HEK293 (cell line): ENCODE measurements around the gene PDXK.

ENCODE experiments used
- HOXC10 ChIP-seq: sonication (generic); formaldehyde crosslinking; IDR thresholded peaks from 2 replicates; pipeline ENCODE4 v1.8.1; 2023; ENCODE audit warnings: mild to moderate bottlenecking, missing genetic modification reagents
- RBAK ChIP-seq: fragments of 450-650 bp; formaldehyde crosslinking; IDR thresholded peaks from 2 replicates; pipeline ENCODE4 v1.5.1; 2016; ENCODE audit warnings: missing biosample characterization, missing genetic modification characterization
- SETDB1 ChIP-seq: IDR thresholded peaks from one replicate; pipeline ENCODE4 v1.6.1; 2017; ENCODE audit warnings: mild to moderate bottlenecking, low read length, moderate library complexity, mixed read lengths; ENCODE audit not compliant: insufficient read length
- SP2 ChIP-seq: fragments of 450-650 bp; formaldehyde crosslinking; IDR thresholded peaks from 2 replicates; pipeline ENCODE4 v1.5.1; 2016; ENCODE audit warnings: missing biosample characterization, missing genetic modification characterization
- TCF7L2 ChIP-seq: IDR thresholded peaks from 2 replicates; pipeline ENCODE4 v1.6.1; 2011; ENCODE audit warnings: low read depth, mild to moderate bottlenecking, inconsistent platforms, low read length, moderate library complexity, borderline replicate concordance
- ZFP37 ChIP-seq: fragments of 450-650 bp; formaldehyde crosslinking; IDR thresholded peaks from 2 replicates; pipeline ENCODE4 v1.5.1; 2016; ENCODE audit warnings: missing biosample characterization, missing genetic modification characterization
- ZNF140 ChIP-seq: fragments of 450-650 bp; formaldehyde crosslinking; IDR thresholded peaks from 2 replicates; pipeline ENCODE4 v1.5.1; 2016; ENCODE audit warnings: missing biosample characterization, missing genetic modification characterization
- ZNF157 ChIP-seq: fragments of 450-650 bp; formaldehyde crosslinking; IDR thresholded peaks from 2 replicates; pipeline ENCODE4 v1.5.1; 2016; ENCODE audit warnings: missing biosample characterization, missing genetic modification characterization
- ZNF2 ChIP-seq: fragments of 450-650 bp; formaldehyde crosslinking; IDR thresholded peaks from 2 replicates; pipeline ENCODE4 v1.5.1; 2016; ENCODE audit warnings: missing biosample characterization, missing genetic modification characterization
- ZNF391 ChIP-seq: fragments of 450-650 bp; formaldehyde crosslinking; IDR thresholded peaks from 2 replicates; pipeline ENCODE4 v1.5.1; 2016; ENCODE audit warnings: low read depth, missing biosample characterization, missing genetic modification characterization, borderline replicate concordance
- ZNF423 ChIP-seq: fragments of 450-650 bp; formaldehyde crosslinking; IDR thresholded peaks from 2 replicates; pipeline ENCODE4 v1.5.1; 2016; ENCODE audit warnings: missing biosample characterization, missing genetic modification characterization
- ZNF426 ChIP-seq: fragments of 450-650 bp; formaldehyde crosslinking; IDR thresholded peaks from 2 replicates; pipeline ENCODE4 v1.5.1; 2017; ENCODE audit warnings: missing biosample characterization, missing genetic modification characterization, mild to moderate bottlenecking, inconsistent platforms, moderate library complexity
- ZNF677 ChIP-seq: fragments of 450-650 bp; IDR thresholded peaks from 2 replicates; pipeline ENCODE4 v1.5.0; 2018; ENCODE audit warnings: missing biosample characterization, mild to moderate bottlenecking, missing genetic modification characterization, moderate library complexity
- ZNF776 ChIP-seq: fragments of 450-650 bp; formaldehyde crosslinking; IDR thresholded peaks from 2 replicates; pipeline ENCODE4 v1.5.0; 2017; ENCODE audit warnings: missing biosample characterization, missing genetic modification characterization, borderline replicate concordance
- ZNF792 ChIP-seq: fragments of 450-650 bp; formaldehyde crosslinking; IDR thresholded peaks from 2 replicates; pipeline ENCODE4 v1.5.1; 2016; ENCODE audit warnings: missing biosample characterization, missing genetic modification characterization
- TF ChIP-seq, protein P1 (sequence below): fragments of 450-650 bp; formaldehyde crosslinking; IDR thresholded peaks from 2 replicates; pipeline ENCODE4 v1.5.1; 2016; ENCODE audit warnings: missing biosample characterization, missing genetic modification characterization
- TF ChIP-seq, protein P2 (sequence below): fragments of 450-650 bp; formaldehyde crosslinking; IDR thresholded peaks from 2 replicates; pipeline ENCODE4 v1.5.1; 2016; ENCODE audit warnings: missing biosample characterization, missing genetic modification characterization, borderline replicate concordance
- TF ChIP-seq, protein P3 (sequence below): fragments of 450-650 bp; formaldehyde crosslinking; IDR thresholded peaks from 2 replicates; pipeline ENCODE4 v1.5.1; 2017; ENCODE audit warnings: missing biosample characterization, missing genetic modification characterization
- TF ChIP-seq, protein P4 (sequence below): fragments of 450-650 bp; formaldehyde crosslinking; IDR thresholded peaks from 2 replicates; pipeline ENCODE4 v1.5.1; 2016; ENCODE audit warnings: missing biosample characterization, missing genetic modification characterization, low read depth
- TF ChIP-seq, protein P5 (sequence below): fragments of 450-650 bp; formaldehyde crosslinking; IDR thresholded peaks from 2 replicates; pipeline ENCODE4 v1.5.1; 2016; ENCODE audit warnings: missing biosample characterization, missing genetic modification characterization
- TF ChIP-seq, protein P6 (sequence below): fragments of 450-650 bp; formaldehyde crosslinking; IDR thresholded peaks from 2 replicates; pipeline ENCODE4 v1.5.1; 2017; ENCODE audit warnings: missing biosample characterization, missing genetic modification characterization
- TF ChIP-seq, protein P7 (sequence below): fragments of 450-650 bp; formaldehyde crosslinking; conservative IDR thresholded peaks from 2 replicates; pipeline ENCODE4 v1.5.1; 2016; ENCODE audit warnings: low read depth, missing biosample characterization, missing genetic modification characterization

Gene PDXK

DNA sequence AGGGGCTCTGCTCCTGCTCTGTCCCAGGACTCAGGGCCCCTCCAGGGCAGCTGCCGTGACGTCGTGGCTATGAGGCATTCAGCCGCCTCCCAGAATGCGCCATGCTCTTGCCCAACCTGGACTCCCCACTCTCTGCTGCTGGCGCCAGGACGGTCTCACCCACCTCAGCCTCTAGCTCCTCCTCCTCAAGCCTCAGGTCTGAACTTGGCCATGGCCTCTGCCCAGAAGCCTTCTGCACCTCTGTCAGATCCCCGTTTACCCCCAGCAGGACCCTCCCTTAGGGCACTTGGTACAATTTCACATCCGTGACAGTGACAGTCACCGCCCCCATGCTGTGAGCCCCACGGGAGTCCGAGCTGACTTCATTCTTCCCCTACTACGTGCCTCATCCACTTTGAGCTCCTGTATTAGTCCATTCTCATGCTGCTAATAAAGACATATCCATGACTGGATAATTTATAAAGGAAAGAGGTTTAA lies 52.3 kb downstream of the PDXK start (continued):
- TF ChIP-seq, protein P1, sequence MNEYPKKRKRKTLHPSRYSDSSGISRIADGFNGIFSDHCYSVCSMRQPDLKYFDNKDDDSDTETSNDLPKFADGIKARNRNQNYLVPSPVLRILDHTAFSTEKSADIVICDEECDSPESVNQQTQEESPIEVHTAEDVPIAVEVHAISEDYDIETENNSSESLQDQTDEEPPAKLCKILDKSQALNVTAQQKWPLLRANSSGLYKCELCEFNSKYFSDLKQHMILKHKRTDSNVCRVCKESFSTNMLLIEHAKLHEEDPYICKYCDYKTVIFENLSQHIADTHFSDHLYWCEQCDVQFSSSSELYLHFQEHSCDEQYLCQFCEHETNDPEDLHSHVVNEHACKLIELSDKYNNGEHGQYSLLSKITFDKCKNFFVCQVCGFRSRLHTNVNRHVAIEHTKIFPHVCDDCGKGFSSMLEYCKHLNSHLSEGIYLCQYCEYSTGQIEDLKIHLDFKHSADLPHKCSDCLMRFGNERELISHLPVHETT (tag by site-specific recombination): peak; percentile 40; the same call in 1 of the 2 replicates
- peak; percentile 63 for TF ChIP-seq ZFP37 (tag by site-specific recombination)
- TF ChIP-seq, protein P2, sequence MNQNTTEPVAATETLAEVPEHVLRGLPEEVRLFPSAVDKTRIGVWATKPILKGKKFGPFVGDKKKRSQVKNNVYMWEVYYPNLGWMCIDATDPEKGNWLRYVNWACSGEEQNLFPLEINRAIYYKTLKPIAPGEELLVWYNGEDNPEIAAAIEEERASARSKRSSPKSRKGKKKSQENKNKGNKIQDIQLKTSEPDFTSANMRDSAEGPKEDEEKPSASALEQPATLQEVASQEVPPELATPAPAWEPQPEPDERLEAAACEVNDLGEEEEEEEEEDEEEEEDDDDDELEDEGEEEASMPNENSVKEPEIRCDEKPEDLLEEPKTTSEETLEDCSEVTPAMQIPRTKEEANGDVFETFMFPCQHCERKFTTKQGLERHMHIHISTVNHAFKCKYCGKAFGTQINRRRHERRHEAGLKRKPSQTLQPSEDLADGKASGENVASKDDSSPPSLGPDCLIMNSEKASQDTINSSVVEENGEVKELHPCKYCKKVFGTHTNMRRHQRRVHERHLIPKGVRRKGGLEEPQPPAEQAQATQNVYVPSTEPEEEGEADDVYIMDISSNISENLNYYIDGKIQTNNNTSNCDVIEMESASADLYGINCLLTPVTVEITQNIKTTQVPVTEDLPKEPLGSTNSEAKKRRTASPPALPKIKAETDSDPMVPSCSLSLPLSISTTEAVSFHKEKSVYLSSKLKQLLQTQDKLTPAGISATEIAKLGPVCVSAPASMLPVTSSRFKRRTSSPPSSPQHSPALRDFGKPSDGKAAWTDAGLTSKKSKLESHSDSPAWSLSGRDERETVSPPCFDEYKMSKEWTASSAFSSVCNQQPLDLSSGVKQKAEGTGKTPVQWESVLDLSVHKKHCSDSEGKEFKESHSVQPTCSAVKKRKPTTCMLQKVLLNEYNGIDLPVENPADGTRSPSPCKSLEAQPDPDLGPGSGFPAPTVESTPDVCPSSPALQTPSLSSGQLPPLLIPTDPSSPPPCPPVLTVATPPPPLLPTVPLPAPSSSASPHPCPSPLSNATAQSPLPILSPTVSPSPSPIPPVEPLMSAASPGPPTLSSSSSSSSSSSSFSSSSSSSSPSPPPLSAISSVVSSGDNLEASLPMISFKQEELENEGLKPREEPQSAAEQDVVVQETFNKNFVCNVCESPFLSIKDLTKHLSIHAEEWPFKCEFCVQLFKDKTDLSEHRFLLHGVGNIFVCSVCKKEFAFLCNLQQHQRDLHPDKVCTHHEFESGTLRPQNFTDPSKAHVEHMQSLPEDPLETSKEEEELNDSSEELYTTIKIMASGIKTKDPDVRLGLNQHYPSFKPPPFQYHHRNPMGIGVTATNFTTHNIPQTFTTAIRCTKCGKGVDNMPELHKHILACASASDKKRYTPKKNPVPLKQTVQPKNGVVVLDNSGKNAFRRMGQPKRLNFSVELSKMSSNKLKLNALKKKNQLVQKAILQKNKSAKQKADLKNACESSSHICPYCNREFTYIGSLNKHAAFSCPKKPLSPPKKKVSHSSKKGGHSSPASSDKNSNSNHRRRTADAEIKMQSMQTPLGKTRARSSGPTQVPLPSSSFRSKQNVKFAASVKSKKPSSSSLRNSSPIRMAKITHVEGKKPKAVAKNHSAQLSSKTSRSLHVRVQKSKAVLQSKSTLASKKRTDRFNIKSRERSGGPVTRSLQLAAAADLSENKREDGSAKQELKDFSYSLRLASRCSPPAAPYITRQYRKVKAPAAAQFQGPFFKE (tag by site-specific recombination): no peak
- TF ChIP-seq, protein P3, sequence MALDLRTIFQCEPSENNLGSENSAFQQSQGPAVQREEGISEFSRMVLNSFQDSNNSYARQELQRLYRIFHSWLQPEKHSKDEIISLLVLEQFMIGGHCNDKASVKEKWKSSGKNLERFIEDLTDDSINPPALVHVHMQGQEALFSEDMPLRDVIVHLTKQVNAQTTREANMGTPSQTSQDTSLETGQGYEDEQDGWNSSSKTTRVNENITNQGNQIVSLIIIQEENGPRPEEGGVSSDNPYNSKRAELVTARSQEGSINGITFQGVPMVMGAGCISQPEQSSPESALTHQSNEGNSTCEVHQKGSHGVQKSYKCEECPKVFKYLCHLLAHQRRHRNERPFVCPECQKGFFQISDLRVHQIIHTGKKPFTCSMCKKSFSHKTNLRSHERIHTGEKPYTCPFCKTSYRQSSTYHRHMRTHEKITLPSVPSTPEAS (tag by site-specific recombination): no peak
- TF ChIP-seq RBAK (tag by site-specific recombination): no peak
- TF ChIP-seq ZNF776 (tag by site-specific recombination): no peak
- TF ChIP-seq, protein P4, sequence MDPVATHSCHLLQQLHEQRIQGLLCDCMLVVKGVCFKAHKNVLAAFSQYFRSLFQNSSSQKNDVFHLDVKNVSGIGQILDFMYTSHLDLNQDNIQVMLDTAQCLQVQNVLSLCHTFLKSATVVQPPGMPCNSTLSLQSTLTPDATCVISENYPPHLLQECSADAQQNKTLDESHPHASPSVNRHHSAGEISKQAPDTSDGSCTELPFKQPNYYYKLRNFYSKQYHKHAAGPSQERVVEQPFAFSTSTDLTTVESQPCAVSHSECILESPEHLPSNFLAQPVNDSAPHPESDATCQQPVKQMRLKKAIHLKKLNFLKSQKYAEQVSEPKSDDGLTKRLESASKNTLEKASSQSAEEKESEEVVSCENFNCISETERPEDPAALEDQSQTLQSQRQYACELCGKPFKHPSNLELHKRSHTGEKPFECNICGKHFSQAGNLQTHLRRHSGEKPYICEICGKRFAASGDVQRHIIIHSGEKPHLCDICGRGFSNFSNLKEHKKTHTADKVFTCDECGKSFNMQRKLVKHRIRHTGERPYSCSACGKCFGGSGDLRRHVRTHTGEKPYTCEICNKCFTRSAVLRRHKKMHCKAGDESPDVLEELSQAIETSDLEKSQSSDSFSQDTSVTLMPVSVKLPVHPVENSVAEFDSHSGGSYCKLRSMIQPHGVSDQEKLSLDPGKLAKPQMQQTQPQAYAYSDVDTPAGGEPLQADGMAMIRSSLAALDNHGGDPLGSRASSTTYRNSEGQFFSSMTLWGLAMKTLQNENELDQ (tag by site-specific recombination): no peak
- TF ChIP-seq, protein P5, sequence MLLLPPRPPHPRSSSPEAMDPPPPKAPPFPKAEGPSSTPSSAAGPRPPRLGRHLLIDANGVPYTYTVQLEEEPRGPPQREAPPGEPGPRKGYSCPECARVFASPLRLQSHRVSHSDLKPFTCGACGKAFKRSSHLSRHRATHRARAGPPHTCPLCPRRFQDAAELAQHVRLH: no peak
- TF ChIP-seq ZNF426 (tag by site-specific recombination): no peak
- TF ChIP-seq TCF7L2: no peak
- no peak for TF ChIP-seq ZNF677
- TF ChIP-seq ZNF2: peak; percentile 69
- no peak for TF ChIP-seq ZNF792
- TF ChIP-seq, protein P6, sequence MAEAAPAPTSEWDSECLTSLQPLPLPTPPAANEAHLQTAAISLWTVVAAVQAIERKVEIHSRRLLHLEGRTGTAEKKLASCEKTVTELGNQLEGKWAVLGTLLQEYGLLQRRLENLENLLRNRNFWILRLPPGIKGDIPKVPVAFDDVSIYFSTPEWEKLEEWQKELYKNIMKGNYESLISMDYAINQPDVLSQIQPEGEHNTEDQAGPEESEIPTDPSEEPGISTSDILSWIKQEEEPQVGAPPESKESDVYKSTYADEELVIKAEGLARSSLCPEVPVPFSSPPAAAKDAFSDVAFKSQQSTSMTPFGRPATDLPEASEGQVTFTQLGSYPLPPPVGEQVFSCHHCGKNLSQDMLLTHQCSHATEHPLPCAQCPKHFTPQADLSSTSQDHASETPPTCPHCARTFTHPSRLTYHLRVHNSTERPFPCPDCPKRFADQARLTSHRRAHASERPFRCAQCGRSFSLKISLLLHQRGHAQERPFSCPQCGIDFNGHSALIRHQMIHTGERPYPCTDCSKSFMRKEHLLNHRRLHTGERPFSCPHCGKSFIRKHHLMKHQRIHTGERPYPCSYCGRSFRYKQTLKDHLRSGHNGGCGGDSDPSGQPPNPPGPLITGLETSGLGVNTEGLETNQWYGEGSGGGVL: no peak
- no peak; the same call in 1 of the 2 replicates for TF ChIP-seq SP2 (tag by site-specific recombination)
- TF ChIP-seq ZNF423: no peak
- TF ChIP-seq, protein P7, sequence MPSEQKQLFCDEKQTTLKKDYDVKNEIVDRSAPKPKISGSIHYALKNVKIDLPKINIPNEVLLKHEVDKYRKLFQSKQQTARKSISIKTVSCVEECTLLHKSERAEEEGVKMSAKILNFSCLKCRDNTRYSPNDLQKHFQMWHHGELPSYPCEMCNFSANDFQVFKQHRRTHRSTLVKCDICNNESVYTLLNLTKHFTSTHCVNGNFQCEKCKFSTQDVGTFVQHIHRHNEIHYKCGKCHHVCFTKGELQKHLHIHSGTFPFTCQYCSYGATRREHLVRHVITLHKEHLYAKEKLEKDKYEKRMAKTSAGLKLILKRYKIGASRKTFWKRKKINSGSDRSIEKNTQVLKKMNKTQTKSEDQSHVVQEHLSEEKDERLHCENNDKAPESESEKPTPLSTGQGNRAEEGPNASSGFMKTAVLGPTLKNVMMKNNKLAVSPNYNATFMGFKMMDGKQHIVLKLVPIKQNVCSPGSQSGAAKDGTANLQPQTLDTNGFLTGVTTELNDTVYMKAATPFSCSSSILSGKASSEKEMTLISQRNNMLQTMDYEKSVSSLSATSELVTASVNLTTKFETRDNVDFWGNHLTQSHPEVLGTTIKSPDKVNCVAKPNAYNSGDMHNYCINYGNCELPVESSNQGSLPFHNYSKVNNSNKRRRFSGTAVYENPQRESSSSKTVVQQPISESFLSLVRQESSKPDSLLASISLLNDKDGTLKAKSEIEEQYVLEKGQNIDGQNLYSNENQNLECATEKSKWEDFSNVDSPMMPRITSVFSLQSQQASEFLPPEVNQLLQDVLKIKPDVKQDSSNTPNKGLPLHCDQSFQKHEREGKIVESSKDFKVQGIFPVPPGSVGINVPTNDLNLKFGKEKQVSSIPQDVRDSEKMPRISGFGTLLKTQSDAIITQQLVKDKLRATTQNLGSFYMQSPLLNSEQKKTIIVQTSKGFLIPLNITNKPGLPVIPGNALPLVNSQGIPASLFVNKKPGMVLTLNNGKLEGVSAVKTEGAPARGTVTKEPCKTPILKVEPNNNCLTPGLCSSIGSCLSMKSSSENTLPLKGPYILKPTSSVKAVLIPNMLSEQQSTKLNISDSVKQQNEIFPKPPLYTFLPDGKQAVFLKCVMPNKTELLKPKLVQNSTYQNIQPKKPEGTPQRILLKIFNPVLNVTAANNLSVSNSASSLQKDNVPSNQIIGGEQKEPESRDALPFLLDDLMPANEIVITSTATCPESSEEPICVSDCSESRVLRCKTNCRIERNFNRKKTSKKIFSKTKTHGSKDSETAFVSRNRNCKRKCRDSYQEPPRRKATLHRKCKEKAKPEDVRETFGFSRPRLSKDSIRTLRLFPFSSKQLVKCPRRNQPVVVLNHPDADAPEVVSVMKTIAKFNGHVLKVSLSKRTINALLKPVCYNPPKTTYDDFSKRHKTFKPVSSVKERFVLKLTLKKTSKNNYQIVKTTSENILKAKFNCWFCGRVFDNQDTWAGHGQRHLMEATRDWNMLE (tag by site-specific recombination): no peak
- no peak for TF ChIP-seq HOXC10 (CRISPR knock-in tag)
- TF ChIP-seq ZNF157 (tag by site-specific recombination): no peak
- 0 out of 2 replicates have a peak, but pooled peaks have one; percentile 40 for TF ChIP-seq ZNF391 (tag by site-specific recombination)
- TF ChIP-seq ZNF140: no peak
- TF ChIP-seq SETDB1: no peak
